Choroid plexus epithelial cell (primary cell): Measurements from ENCODE around the gene SLAMF8.

Experiments used
- DNase-seq: peaks from one replicate; pipeline ENCODE4 v3.0.0-alpha.2; 2010; ENCODE audit warnings: low read depth
- H3K4me3 ChIP-seq: 2 replicates; pipeline ENCODE4 v1.5.1; 2011; ENCODE audit warnings: low read depth, mild to moderate bottlenecking, control low read depth, low read length, moderate library complexity
- TF ChIP-seq, protein P1 (sequence below): conservative IDR thresholded peaks from 2 replicates; pipeline ENCODE4 v1.5.1; 2011; ENCODE audit warnings: low read depth, mild to moderate bottlenecking, control low read depth, inconsistent platforms, low read length, moderate library complexity

SLAMF8 gene

GRCh38 chr1:159786465-159786864 is 40.2 kb upstream of the SLAMF8 start:
- no peak overlapping the region for H3K4me3 ChIP-seq
- no peak for DNase-seq
- TF ChIP-seq, protein P1, sequence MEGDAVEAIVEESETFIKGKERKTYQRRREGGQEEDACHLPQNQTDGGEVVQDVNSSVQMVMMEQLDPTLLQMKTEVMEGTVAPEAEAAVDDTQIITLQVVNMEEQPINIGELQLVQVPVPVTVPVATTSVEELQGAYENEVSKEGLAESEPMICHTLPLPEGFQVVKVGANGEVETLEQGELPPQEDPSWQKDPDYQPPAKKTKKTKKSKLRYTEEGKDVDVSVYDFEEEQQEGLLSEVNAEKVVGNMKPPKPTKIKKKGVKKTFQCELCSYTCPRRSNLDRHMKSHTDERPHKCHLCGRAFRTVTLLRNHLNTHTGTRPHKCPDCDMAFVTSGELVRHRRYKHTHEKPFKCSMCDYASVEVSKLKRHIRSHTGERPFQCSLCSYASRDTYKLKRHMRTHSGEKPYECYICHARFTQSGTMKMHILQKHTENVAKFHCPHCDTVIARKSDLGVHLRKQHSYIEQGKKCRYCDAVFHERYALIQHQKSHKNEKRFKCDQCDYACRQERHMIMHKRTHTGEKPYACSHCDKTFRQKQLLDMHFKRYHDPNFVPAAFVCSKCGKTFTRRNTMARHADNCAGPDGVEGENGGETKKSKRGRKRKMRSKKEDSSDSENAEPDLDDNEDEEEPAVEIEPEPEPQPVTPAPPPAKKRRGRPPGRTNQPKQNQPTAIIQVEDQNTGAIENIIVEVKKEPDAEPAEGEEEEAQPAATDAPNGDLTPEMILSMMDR: no peak

- no peak overlapping the region for H3K4me3 ChIP-seq
- TF ChIP-seq, protein P1: no peak
- DNase-seq: no peak
Observed at GRCh38 chr1:159786966-159787365, 39.7 kb upstream of the SLAMF8 start.

DNA sequence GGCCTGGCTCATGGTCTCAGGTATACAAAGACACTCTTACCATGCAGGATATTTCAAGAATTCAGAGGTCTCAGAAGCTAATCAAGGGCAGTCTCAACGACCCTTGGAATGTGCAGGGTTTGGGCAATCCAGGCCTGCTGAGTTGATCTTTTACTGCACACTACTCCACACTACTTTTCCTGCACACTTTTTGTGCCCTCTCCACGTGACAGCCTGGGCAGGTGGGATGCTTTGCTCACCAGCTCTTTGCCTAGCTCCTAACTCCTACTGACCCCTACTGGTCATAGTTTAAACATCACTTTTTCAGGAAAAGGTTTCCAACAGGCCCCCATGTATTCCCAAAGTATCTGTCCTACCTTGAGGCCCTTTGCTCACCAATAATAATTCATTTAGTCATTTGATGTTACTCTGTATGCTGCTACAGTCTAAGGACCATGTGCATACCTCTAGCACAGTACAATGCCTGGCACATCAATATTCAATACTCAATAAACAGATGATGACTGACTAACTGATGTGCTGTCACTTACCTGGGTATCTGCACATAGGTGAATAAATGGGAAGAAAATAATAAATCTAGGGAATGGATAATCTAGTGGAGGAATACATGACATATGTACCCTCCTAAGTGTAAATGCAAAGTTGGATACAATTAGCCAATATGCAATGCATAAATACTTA is 36.3 kb upstream of the SLAMF8 start:
- H3K4me3 ChIP-seq: no peak overlapping the region
- DNase-seq: peak; percentile 41
- TF ChIP-seq, protein P1: peak; percentile 74

GRCh38 chr1:159791031-159791430 is 35.6 kb upstream of the SLAMF8 start:
- H3K4me3 ChIP-seq: no peak overlapping the region
- TF ChIP-seq, protein P1: no peak
- no peak for DNase-seq

DNA sequence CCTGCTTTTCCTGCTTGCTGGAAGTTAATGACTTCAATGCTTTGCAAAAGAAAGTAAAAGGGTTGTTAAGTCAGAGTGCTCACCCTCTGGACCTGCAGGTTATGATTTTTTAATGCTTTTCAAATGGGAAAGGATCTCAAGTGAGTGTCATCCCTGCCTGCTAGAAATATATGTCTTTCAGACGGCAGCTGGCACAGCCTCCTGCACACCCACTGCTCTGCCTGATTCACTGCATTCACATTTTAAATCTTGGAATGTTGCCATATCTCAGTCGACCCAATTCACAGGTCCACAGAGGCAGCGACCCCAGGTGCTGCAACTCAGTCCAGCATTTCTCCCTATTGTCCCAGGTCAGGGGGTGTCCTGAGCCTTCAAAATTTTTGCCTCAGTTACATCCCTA is 35.2 kb upstream of the SLAMF8 start:
- H3K4me3 ChIP-seq: no peak overlapping the region
- TF ChIP-seq, protein P1: no peak

GRCh38 chr1:159795534-159795933 is 31.1 kb upstream of the SLAMF8 start:
- H3K4me3 ChIP-seq: no peak overlapping the region
- TF ChIP-seq, protein P1: no peak
- DNase-seq: no peak

More for the DNA sequence above, 35.2 kb upstream of the SLAMF8 start:
- DNase-seq: no peak

- DNase-seq: peak; percentile 92
- H3K4me3 ChIP-seq: no peak overlapping the region
- TF ChIP-seq, protein P1: peak; percentile 82
Observed at GRCh38 chr1:159798893-159799292, 27.8 kb upstream of the SLAMF8 start.
